HUES64 (cell line): ENCODE measurements around the gene NBEA.

ENCODE experiments used
- H3K27ac ChIP-seq: 2 replicates; pipeline ENCODE4 v1.7.0; 2013; ENCODE audit warnings: low read depth, low read length, inconsistent platforms
- H3K27me3 ChIP-seq: 2 replicates; pipeline ENCODE4 v1.6.1; 2013; ENCODE audit warnings: mild to moderate bottlenecking, low read length; ENCODE audit not compliant: insufficient read depth
- H3K36me3 ChIP-seq: 2 replicates; pipeline ENCODE4 v1.6.1; 2013; ENCODE audit warnings: mild to moderate bottlenecking, low read length; ENCODE audit not compliant: insufficient read depth
- H3K4me1 ChIP-seq: 2 replicates; pipeline ENCODE4 v1.6.1; 2013; ENCODE audit warnings: mild to moderate bottlenecking, low read length, moderate library complexity; ENCODE audit not compliant: insufficient read depth
- H3K4me3 ChIP-seq: 2 replicates; pipeline ENCODE4 v1.5.1; 2013; ENCODE audit warnings: mild to moderate bottlenecking, low read length, moderate library complexity
- H3K9ac ChIP-seq: 2 replicates; pipeline ENCODE4 v1.6.1; 2013; ENCODE audit warnings: mild to moderate bottlenecking, low read depth, low read length
- H3K9me3 ChIP-seq: 2 replicates; pipeline ENCODE4 v1.6.1; 2013; ENCODE audit warnings: low read depth, low read length; ENCODE audit not compliant: insufficient read depth
- WGBS: fragments of 150-250, 120-280 bp; methylation state at CpG from one replicate; pipeline ENCODE4 v1.1.7; 2013; ENCODE audit warnings: missing lambda C conversion rate; 5-methylcytosine and 5-hydroxymethylcytosine counted together

NBEA gene

GRCh38 chr13:35617420-35617819 is 675.4 kb downstream of the NBEA start:
- Histone ChIP-seq H3K36me3 (no peaks in the 10 kb centered on the region), H3K9ac (no peak overlapping the region), H3K9me3 (no peaks in the 10 kb centered on the region), H3K27ac (no peak overlapping the region), H3K4me3 (no peak overlapping the region), H3K4me1 (peaks cover 6% of the 10 kb centered on the region), H3K27me3 (no peaks in the 10 kb centered on the region)
- 84% methylated on average over 6 of the region's 6 CpGs for WGBS

GRCh38 chr13:35618565-35619083 is 676.6 kb downstream of the NBEA start:
- no peak overlapping the region for H3K27ac ChIP-seq
- H3K9ac ChIP-seq = no peak overlapping the region
- 94% methylated on average over 4 of the region's 5 CpGs for WGBS
- peaks cover 12% of the 10 kb centered on the region for H3K4me1 ChIP-seq
- H3K36me3 ChIP-seq = no peaks in the 10 kb centered on the region
- H3K27me3 ChIP-seq = no peaks in the 10 kb centered on the region
- no peak overlapping the region for H3K4me3 ChIP-seq
- no peaks in the 10 kb centered on the region for H3K9me3 ChIP-seq

GRCh38 chr13:35621989-35622388 is 679.9 kb downstream of the NBEA start:
- H3K27ac ChIP-seq = no peak overlapping the region

GRCh38 chr13:35629026-35629425 is 687.0 kb downstream of the NBEA start:
- Histone ChIP-seq H3K9ac (no peak overlapping the region), H3K4me1 (no peaks in the 10 kb centered on the region; the same call in 1 of the 2 replicates), H3K27me3 (no peaks in the 10 kb centered on the region), H3K9me3 (no peaks in the 10 kb centered on the region), H3K36me3 (no peaks in the 10 kb centered on the region), H3K27ac (no peak overlapping the region), H3K4me3 (no peak overlapping the region)
- 100% methylated on average over 1 of the region's 2 CpGs for WGBS

More at GRCh38 chr13:35621989-35622388, 679.9 kb downstream of the NBEA start:
- H3K9ac ChIP-seq = no peak overlapping the region
- no peaks in the 10 kb centered on the region for H3K27me3 ChIP-seq
- H3K36me3 ChIP-seq = no peaks in the 10 kb centered on the region
- no peak overlapping the region for H3K4me3 ChIP-seq
- H3K9me3 ChIP-seq = no peaks in the 10 kb centered on the region
- H3K4me1 ChIP-seq = peaks cover 12% of the 10 kb centered on the region

GRCh38 chr13:35630551-35631275 is 688.6 kb downstream of the NBEA start:
- WGBS = 76% methylated on average over 4 of the region's 5 CpGs
- H3K27ac ChIP-seq = no peak overlapping the region
- no peak overlapping the region for H3K9ac ChIP-seq

GRCh38 chr13:35631666-35632065 is 689.6 kb downstream of the NBEA start:
- no peaks in the 10 kb centered on the region for H3K27me3 ChIP-seq
- H3K9me3 ChIP-seq = no peaks in the 10 kb centered on the region
- H3K4me3 ChIP-seq = no peak overlapping the region
- no peak overlapping the region for H3K9ac ChIP-seq
- H3K36me3 ChIP-seq = no peaks in the 10 kb centered on the region
- H3K4me1 ChIP-seq = no peaks in the 10 kb centered on the region; the same call in 1 of the 2 replicates
- no peak overlapping the region for H3K27ac ChIP-seq

More at GRCh38 chr13:35630551-35631275, 688.6 kb downstream of the NBEA start:
- H3K27me3 ChIP-seq = no peaks in the 10 kb centered on the region
- H3K36me3 ChIP-seq = no peaks in the 10 kb centered on the region
- H3K4me3 ChIP-seq = no peak overlapping the region
- H3K4me1 ChIP-seq = no peaks in the 10 kb centered on the region; the same call in 1 of the 2 replicates
- H3K9me3 ChIP-seq = no peaks in the 10 kb centered on the region

GRCh38 chr13:35643625-35644024 is 701.6 kb downstream of the NBEA start:
- WGBS = 89% methylated on average over 3 of the region's 3 CpGs
- no peaks in the 10 kb centered on the region for H3K9me3 ChIP-seq
- H3K9ac ChIP-seq = no peak overlapping the region
- no peak overlapping the region for H3K4me3 ChIP-seq
- H3K27me3 ChIP-seq = no peaks in the 10 kb centered on the region
- H3K27ac ChIP-seq = no peak overlapping the region
- H3K36me3 ChIP-seq = no peaks in the 10 kb centered on the region
- H3K4me1 ChIP-seq = no peaks in the 10 kb centered on the region

GRCh38 chr13:35646056-35646774 is 704.1 kb downstream of the NBEA start:
- no peak overlapping the region for H3K9ac ChIP-seq
- 94% methylated on average over 7 of the region's 7 CpGs for WGBS
- no peaks in the 10 kb centered on the region for H3K9me3 ChIP-seq
- no peaks in the 10 kb centered on the region for H3K36me3 ChIP-seq
- H3K27me3 ChIP-seq = no peaks in the 10 kb centered on the region
- no peak overlapping the region for H3K4me3 ChIP-seq
- no peak overlapping the region for H3K27ac ChIP-seq
- H3K4me1 ChIP-seq = no peaks in the 10 kb centered on the region

- Histone ChIP-seq H3K9ac (no peak overlapping the region), H3K9me3 (no peaks in the 10 kb centered on the region), H3K27ac (no peak overlapping the region), H3K36me3 (no peaks in the 10 kb centered on the region; the same call in 1 of the 2 replicates), H3K4me3 (no peak overlapping the region), H3K4me1 (no peaks in the 10 kb centered on the region), H3K27me3 (no peaks in the 10 kb centered on the region)
- WGBS = 100% methylated on average over 3 of the region's 4 CpGs
Observed at GRCh38 chr13:35648201-35648600, 706.1 kb downstream of the NBEA start.

GRCh38 chr13:35649162-35649561 is 707.1 kb downstream of the NBEA start:
- Histone ChIP-seq H3K9ac (no peak overlapping the region), H3K27me3 (no peaks in the 10 kb centered on the region), H3K4me1 (no peaks in the 10 kb centered on the region), H3K9me3 (no peaks in the 10 kb centered on the region), H3K4me3 (no peak overlapping the region), H3K27ac (no peak overlapping the region), H3K36me3 (no peaks in the 10 kb centered on the region; the same call in 1 of the 2 replicates)
- 96% methylated on average over 4 of the region's 4 CpGs for WGBS

GRCh38 chr13:35659796-35660195 is 717.7 kb downstream of the NBEA start:
- no peak overlapping the region for H3K9ac ChIP-seq
- no peaks in the 10 kb centered on the region for H3K36me3 ChIP-seq
- no peak overlapping the region for H3K27ac ChIP-seq
- H3K4me3 ChIP-seq = no peak overlapping the region
- WGBS = 93% methylated on average over 4 of the region's 4 CpGs
- no peaks in the 10 kb centered on the region for H3K9me3 ChIP-seq
- H3K27me3 ChIP-seq = no peaks in the 10 kb centered on the region
- no peaks in the 10 kb centered on the region for H3K4me1 ChIP-seq
